ENCODE results near the gene ADCY2.

DNA sequence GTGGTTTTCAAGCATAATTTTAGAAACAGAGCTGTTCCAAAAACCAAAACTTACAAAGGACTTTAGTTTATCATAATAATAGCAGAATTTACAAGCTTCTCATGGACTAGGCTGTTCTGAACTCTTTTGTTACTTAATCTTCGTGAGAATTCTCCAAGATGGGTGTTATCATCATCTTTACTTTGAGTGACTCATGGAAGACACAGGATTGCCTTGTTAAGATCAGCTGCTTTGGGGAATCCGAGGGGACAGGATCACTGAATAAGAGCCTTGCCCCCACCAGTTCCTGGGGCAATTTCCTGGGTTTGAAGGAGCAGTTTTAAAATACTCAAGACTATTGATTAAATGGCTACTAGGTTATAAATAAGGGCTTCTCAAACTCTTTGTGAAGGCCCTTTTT is 374.5 kb downstream of the ADCY2 start:
- TF ChIP-seq POLR2AphosphoS5 (IDR thresholded peaks at IDR 0.05; ENCODE audit: low read depth) (no peak), CTCF (conservative IDR thresholded peaks at IDR 0.05; ENCODE audit: low read depth in 2 of 2) (no peak), EZH2 (IDR thresholded peaks at IDR 0.05; ENCODE audit: low read depth, unreplicated experiment) (no peak), CREB1 (CRISPR knock-in tag; IDR thresholded peaks at IDR 0.05; ENCODE audit: low read depth) (no peak), EZH2phosphoT487 (IDR thresholded peaks at IDR 0.05; ENCODE audit: unreplicated experiment) (no peak), ZNF114 (CRISPR knock-in tag; IDR thresholded peaks at IDR 0.05) (no peak), ZNF331 (CRISPR knock-in tag; IDR thresholded peaks at IDR 0.05; ENCODE audit: low read depth) (no peak), STAT1 (IDR thresholded peaks at IDR 0.05; ENCODE audit: unreplicated experiment) (no peak), ZNF462 (CRISPR knock-in tag; IDR thresholded peaks at IDR 0.05) (no peak), JUNB (IDR thresholded peaks at IDR 0.05; ENCODE audit: unreplicated experiment) (no peak), NANOG (IDR thresholded peaks at IDR 0.05; ENCODE audit: borderline replicate concordance) (no peak)
- TF ChIP-seq, protein P1, sequence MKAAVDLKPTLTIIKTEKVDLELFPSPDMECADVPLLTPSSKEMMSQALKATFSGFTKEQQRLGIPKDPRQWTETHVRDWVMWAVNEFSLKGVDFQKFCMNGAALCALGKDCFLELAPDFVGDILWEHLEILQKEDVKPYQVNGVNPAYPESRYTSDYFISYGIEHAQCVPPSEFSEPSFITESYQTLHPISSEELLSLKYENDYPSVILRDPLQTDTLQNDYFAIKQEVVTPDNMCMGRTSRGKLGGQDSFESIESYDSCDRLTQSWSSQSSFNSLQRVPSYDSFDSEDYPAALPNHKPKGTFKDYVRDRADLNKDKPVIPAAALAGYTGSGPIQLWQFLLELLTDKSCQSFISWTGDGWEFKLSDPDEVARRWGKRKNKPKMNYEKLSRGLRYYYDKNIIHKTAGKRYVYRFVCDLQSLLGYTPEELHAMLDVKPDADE (IDR thresholded peaks at IDR 0.05) = no peak
- TF ChIP-seq, protein P2, sequence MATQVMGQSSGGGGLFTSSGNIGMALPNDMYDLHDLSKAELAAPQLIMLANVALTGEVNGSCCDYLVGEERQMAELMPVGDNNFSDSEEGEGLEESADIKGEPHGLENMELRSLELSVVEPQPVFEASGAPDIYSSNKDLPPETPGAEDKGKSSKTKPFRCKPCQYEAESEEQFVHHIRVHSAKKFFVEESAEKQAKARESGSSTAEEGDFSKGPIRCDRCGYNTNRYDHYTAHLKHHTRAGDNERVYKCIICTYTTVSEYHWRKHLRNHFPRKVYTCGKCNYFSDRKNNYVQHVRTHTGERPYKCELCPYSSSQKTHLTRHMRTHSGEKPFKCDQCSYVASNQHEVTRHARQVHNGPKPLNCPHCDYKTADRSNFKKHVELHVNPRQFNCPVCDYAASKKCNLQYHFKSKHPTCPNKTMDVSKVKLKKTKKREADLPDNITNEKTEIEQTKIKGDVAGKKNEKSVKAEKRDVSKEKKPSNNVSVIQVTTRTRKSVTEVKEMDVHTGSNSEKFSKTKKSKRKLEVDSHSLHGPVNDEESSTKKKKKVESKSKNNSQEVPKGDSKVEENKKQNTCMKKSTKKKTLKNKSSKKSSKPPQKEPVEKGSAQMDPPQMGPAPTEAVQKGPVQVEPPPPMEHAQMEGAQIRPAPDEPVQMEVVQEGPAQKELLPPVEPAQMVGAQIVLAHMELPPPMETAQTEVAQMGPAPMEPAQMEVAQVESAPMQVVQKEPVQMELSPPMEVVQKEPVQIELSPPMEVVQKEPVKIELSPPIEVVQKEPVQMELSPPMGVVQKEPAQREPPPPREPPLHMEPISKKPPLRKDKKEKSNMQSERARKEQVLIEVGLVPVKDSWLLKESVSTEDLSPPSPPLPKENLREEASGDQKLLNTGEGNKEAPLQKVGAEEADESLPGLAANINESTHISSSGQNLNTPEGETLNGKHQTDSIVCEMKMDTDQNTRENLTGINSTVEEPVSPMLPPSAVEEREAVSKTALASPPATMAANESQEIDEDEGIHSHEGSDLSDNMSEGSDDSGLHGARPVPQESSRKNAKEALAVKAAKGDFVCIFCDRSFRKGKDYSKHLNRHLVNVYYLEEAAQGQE (IDR thresholded peaks at IDR 0.05; ENCODE audit: unreplicated experiment) = no peak

All from GM23338 (cell line).